H1 (cell line): ENCODE results near the gene MATN4. TPM values are rescaled to one million over a fixed set of nuclear protein-coding genes. Genes with fewer than 3 reads are reported as not detected.

Experiments
- CTCF ChIA-PET: fragments of 300-600 bp; sonication (Branson Sonifier 250); formaldehyde crosslinking; loops from one replicate; lab custom pipeline; 2021; ENCODE audit not compliant: partially characterized antibody; lab: Charles Lee
- POLR2A ChIA-PET: fragments of 300-600 bp; sonication (Branson Sonifier 250); formaldehyde crosslinking; loops from one replicate; lab custom pipeline; 2021; ENCODE audit warnings: inconsistent platforms; ENCODE audit not compliant: partially characterized antibody; lab: Charles Lee
- DNase-seq, 2 experiments: peaks; one replicate each; pipeline versions ENCODE4 v3.0.0 to v3.0.0-alpha.2; 2010 to 2022; ENCODE audit warnings: low spot score in 2 of 2, low read depth in 1 of 2, mixed read lengths in 1 of 2
- FAIRE-seq: peaks from 2 replicates; lab custom pipeline; 2011; peaks lifted over from hg19 to GRCh38; lab: Jason Lieb, UNC
- H2AFZ ChIP-seq: 2 replicates; pipeline ENCODE4 v1.8.1; 2012; ENCODE audit warnings: low read length, inconsistent platforms
- H2AK5ac ChIP-seq: 2 replicates; pipeline ENCODE4 v1.6.1; 2013; ENCODE audit warnings: low read depth, low read length
- H2BK120ac ChIP-seq: replicated peaks from 2 replicates; pipeline ENCODE3; 2013; ENCODE audit warnings: low read depth, low read length, inconsistent platforms
- H2BK12ac ChIP-seq: 2 replicates; pipeline ENCODE4 v1.6.1; 2013; ENCODE audit warnings: low read depth, low read length
- H2BK15ac ChIP-seq: 2 replicates; pipeline ENCODE4 v1.6.1; 2013; ENCODE audit warnings: low read length
- H2BK20ac ChIP-seq: 2 replicates; pipeline ENCODE4 v1.6.1; 2013; ENCODE audit warnings: low read length
- H2BK5ac ChIP-seq: 2 replicates; pipeline ENCODE4 v1.6.1; 2013; ENCODE audit warnings: low read depth, low read length
- H3K14ac ChIP-seq: 2 replicates; pipeline ENCODE4 v1.6.1; 2013; ENCODE audit warnings: inconsistent platforms; ENCODE audit not compliant: insufficient read length
- H3K18ac ChIP-seq: 2 replicates; pipeline ENCODE4 v1.6.1; 2013; ENCODE audit warnings: low read length; ENCODE audit errors: extremely low read depth
- H3K23ac ChIP-seq: 2 replicates; pipeline ENCODE4 v1.6.1; 2013; ENCODE audit warnings: inconsistent platforms; ENCODE audit not compliant: insufficient read length
- H3K23me2 ChIP-seq: 2 replicates; pipeline ENCODE4 v1.6.1; 2013; ENCODE audit warnings: low read depth, low read length
- H3K27ac ChIP-seq: 2 replicates; pipeline ENCODE4 v1.6.1; 2011; ENCODE audit warnings: low read depth, low read length, inconsistent platforms
- H3K27me3 ChIP-seq, 4 experiments: replicated peaks in 1 of 4; 1 replicate in 1 of 4; 2 replicates in 3 of 4; pipeline versions ENCODE4 v1.6.1 to v1.8.1; 2011 to 2013; ENCODE audit warnings: low read length in 3 of 4, mild to moderate bottlenecking in 3 of 4, inconsistent platforms in 2 of 4, mixed read lengths in 2 of 4, moderate library complexity in 1 of 4; ENCODE audit not compliant: control insufficient read depth in 3 of 4, insufficient read depth in 3 of 4; ENCODE audit errors: extremely low read depth in 1 of 4
- H3K36me3 ChIP-seq, 4 experiments: 2 replicates each; pipeline versions ENCODE4 v1.6.1 to v1.8.1; 2011 to 2013; ENCODE audit warnings: mild to moderate bottlenecking in 4 of 4, low read length in 3 of 4, moderate library complexity in 2 of 4, control low read depth in 1 of 4, inconsistent platforms in 1 of 4; ENCODE audit not compliant: insufficient read depth in 4 of 4, control insufficient read depth in 2 of 4
- H3K4ac ChIP-seq: replicated peaks from 2 replicates; pipeline ENCODE3; 2013; ENCODE audit warnings: low read length, low read depth, mixed read lengths, inconsistent platforms; ENCODE audit not compliant: insufficient read length
- H3K4me1 ChIP-seq, 4 experiments: replicated peaks in 1 of 4; 1 replicate in 1 of 4; 2 replicates in 3 of 4; pipeline versions ENCODE4 v1.6.1 to v1.8.1; 2011 to 2013; ENCODE audit warnings: low read length in 3 of 4, inconsistent platforms in 2 of 4, mixed read lengths in 1 of 4; ENCODE audit not compliant: insufficient read depth in 4 of 4, control insufficient read depth in 3 of 4
- H3K4me2 ChIP-seq, 2 experiments: 2 replicates each; pipeline versions ENCODE4 v1.6.1 to v1.8.1; 2011 to 2013; ENCODE audit warnings: low read depth in 2 of 2, low read length in 2 of 2, control low read depth in 1 of 2, inconsistent platforms in 1 of 2, mild to moderate bottlenecking in 1 of 2; ENCODE audit not compliant: insufficient read depth in 1 of 2
- H3K4me3 ChIP-seq, 4 experiments: fragments of 200-600, 300-600 bp in 1 of 4; sonication (generic), shearing (Covaris generic), sonication (Bioruptor Twin) in 1 of 4; 2 replicates each; pipeline versions ENCODE4 v1.5.1 to v1.8.1; 2011 to 2016; ENCODE audit warnings: low read length in 4 of 4, low read depth in 3 of 4, control low read depth in 2 of 4, inconsistent platforms in 2 of 4, mild to moderate bottlenecking in 2 of 4, mixed read lengths in 1 of 4, moderate library complexity in 1 of 4; ENCODE audit not compliant: insufficient read depth in 2 of 4; ENCODE audit errors: extremely low read depth in 1 of 4
- H3K56ac ChIP-seq: replicated peaks from 2 replicates; pipeline ENCODE3; 2013; ENCODE audit warnings: low read depth, mild to moderate bottlenecking, mixed read lengths, low read length, inconsistent platforms; ENCODE audit not compliant: insufficient read length
- H3K79me1 ChIP-seq: 2 replicates; pipeline ENCODE4 v1.6.1; 2013; ENCODE audit warnings: low read depth, low read length, control low read depth
- H3K79me2 ChIP-seq, 2 experiments: 2 replicates each; pipeline versions ENCODE4 v1.6.1 to v1.8.1; 2012 to 2013; ENCODE audit warnings: low read length in 2 of 2, mild to moderate bottlenecking in 2 of 2, inconsistent platforms in 1 of 2; ENCODE audit not compliant: insufficient read depth in 2 of 2, control insufficient read depth in 1 of 2
- H3K9ac ChIP-seq, 4 experiments: replicated peaks in 1 of 4; 1 replicate in 1 of 4; 2 replicates in 3 of 4; pipeline versions ENCODE4 v1.6.1 to v1.8.1; 2011 to 2013; ENCODE audit warnings: low read depth in 3 of 4, low read length in 3 of 4, control low read depth in 2 of 4, mild to moderate bottlenecking in 2 of 4, moderate library complexity in 2 of 4, inconsistent platforms in 1 of 4; ENCODE audit errors: extremely low read depth in 1 of 4
- H3K9me3 ChIP-seq, 2 experiments: 2 replicates each; pipeline versions ENCODE4 v1.6.1 to v1.8.1; 2012 to 2013; ENCODE audit warnings: mild to moderate bottlenecking in 2 of 2, moderate library complexity in 2 of 2, control low read depth in 1 of 2, inconsistent platforms in 1 of 2, low read depth in 1 of 2, low read length in 1 of 2, mixed read lengths in 1 of 2; ENCODE audit not compliant: insufficient read depth in 2 of 2
- H4K20me1 ChIP-seq, 2 experiments: replicated peaks in 1 of 2; 2 replicates each; pipeline versions ENCODE3 to v1.8.1; 2011 to 2013; ENCODE audit warnings: inconsistent platforms in 2 of 2, low read length in 2 of 2, mild to moderate bottlenecking in 1 of 2; ENCODE audit not compliant: insufficient read depth in 2 of 2, control insufficient read depth in 1 of 2
- H4K5ac ChIP-seq: 2 replicates; pipeline ENCODE4 v1.6.1; 2013; ENCODE audit warnings: low read length, low read depth, mixed read lengths, inconsistent platforms; ENCODE audit not compliant: insufficient read length
- H4K8ac ChIP-seq: 2 replicates; pipeline ENCODE4 v1.8.0; 2013; ENCODE audit warnings: mild to moderate bottlenecking, moderate library complexity, low read length, inconsistent platforms; ENCODE audit not compliant: insufficient read depth; ENCODE audit errors: extremely low read depth
- H4K91ac ChIP-seq: replicated peaks from 2 replicates; pipeline ENCODE3; 2013; ENCODE audit warnings: low read length, mixed read lengths, inconsistent platforms; ENCODE audit not compliant: insufficient read length
- PHF8 ChIP-seq: fragments of 200-600 bp; sonication (generic); conservative IDR thresholded peaks from 2 replicates; pipeline ENCODE4 v1.7.1; 2012; ENCODE audit warnings: low read depth, mild to moderate bottlenecking, inconsistent platforms, low read length, moderate library complexity
- POU5F1 ChIP-seq: IDR thresholded peaks from 2 replicates; pipeline ENCODE4 v1.6.1; 2011; ENCODE audit warnings: low read depth, mild to moderate bottlenecking, low read length, moderate library complexity
- RAD21 ChIP-seq, 2 experiments: IDR thresholded peaks in 1 of 2; conservative IDR thresholded peaks in 1 of 2; 2 replicates each; pipeline ENCODE4 v1.6.1; 2011; ENCODE audit warnings: low read depth in 2 of 2, low read length in 2 of 2, improper control_type of control experiment in 1 of 2, inconsistent platforms in 1 of 2, mild to moderate bottlenecking in 1 of 2, moderate library complexity in 1 of 2
- SP1 ChIP-seq: IDR thresholded peaks from 2 replicates; pipeline ENCODE4 v1.6.1; 2011; ENCODE audit warnings: low read depth, low read length
- WGBS, 2 experiments: shearing (Covaris generic) in 1 of 2; methylation state at CpG; one replicate each; pipeline versions ENCODE4 v1.1.6 to v1.1.7; 2013 to 2015; ENCODE audit warnings: low lambda C conversion rate in 2 of 2, mixed read lengths in 2 of 2, inconsistent platforms in 1 of 2, low coverage in 1 of 2, missing lambda C conversion rate in 1 of 2; ENCODE audit not compliant: insufficient replicate concordance in 2 of 2, insufficient coverage in 1 of 2, insufficient read length in 1 of 2; ENCODE audit errors: extremely low coverage in 1 of 2, missing lambda C conversion rate in 1 of 2; 5-methylcytosine and 5-hydroxymethylcytosine counted together
- polyA plus RNA-seq, 7 experiments: library from polyadenylated mRNA; depleted of rRNA in 3 of 7; stranded (reverse) in 5 of 7; unstranded in 2 of 7; fragments of >200 nt in 5 of 7; fragments of 200-250 nt in 2 of 7; gene quantifications; 1 replicate in 5 of 7; 2 replicates in 1 of 7; 4 replicates in 1 of 7; pipeline versions ENCODE4 v1.2.1 to v1.2.3, GENCODE V29; 2011 to 2013; ENCODE audit warnings: missing spikeins in 2 of 7, mixed read lengths in 2 of 7
- total RNA-seq: library from RNA; stranded (reverse); fragmentation: NEBNext Ultra II Directional; extraction: Animal tissue kit (Norgen Biotek cat#: 25700); gene quantifications from 2 replicates; pipeline ENCODE4 v1.2.1, GENCODE V29; 2021
- TF ChIP-seq, protein P1 (sequence below), 3 experiments: IDR thresholded peaks; 1 replicate in 2 of 3; 2 replicates in 1 of 3; pipeline versions ENCODE4 v1.5.1 to v1.6.1; 2011; ENCODE audit warnings: low read length in 3 of 3, mild to moderate bottlenecking in 3 of 3, inconsistent platforms in 2 of 3, low read depth in 1 of 3, moderate library complexity in 1 of 3; ENCODE audit not compliant: insufficient read depth in 1 of 3; ENCODE audit errors: control extremely low read depth in 1 of 3
- TF ChIP-seq, protein P2 (sequence below): IDR thresholded peaks from 2 replicates; pipeline ENCODE4 v1.6.1; 2011; ENCODE audit warnings: low read length, improper control_type of control experiment

The MATN4 gene
- total and polyA plus RNA-seq, 2 of the 8 experiments (the other 6 are each of a cell fraction or from before 2014, with no cell fraction given) = 2.1 to 4.4 TPM

DNA sequence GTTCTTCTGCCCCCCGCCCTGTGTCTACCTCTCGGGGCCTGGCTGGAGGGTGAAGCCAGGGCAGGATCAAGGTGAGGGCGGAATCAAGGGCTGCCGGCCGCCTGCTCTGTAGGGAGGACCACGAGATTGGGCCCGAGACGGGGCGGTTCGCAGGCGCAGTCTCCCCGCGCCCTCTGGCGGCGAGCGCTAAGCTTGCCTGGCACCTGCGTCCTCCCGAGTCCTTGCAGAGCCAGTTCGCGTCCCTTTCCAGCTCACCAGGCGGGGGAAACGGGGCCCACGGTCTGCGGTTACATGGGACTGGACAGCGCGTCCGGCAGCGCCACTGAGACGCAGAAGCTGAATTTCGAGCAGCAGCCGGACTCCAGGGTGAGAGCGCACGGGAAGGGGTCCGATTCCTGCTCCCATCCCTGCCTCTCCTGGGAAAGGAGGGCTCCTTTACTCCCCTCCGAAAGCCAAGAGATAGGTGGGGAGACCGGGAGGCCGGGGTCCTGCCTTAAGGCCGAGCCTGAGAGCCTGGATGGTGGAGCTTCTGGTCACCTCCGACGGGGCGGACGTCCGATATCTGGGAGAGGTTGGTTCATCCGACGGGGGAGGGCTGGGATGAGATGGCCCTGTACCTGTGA, 3.6 kb upstream of the MATN4 start:
- H4K5ac ChIP-seq = no peak overlapping the region
- H3K4me3 ChIP-seq = peak overlapping the region; percentile 24 to 55 (median 48); a peak in 7 of 8 replicates
- H3K27ac ChIP-seq = no peak overlapping the region
- peaks cover 0 to 1% of the 10 kb centered on the region in 2 experiments for H4K20me1 ChIP-seq
- H2BK120ac ChIP-seq = no peak overlapping the region
- DNase-seq (peak in 1 of 2 experiments; percentile 93), FAIRE-seq (no peak)
- peak overlapping the region; percentile 83 for H4K8ac ChIP-seq
- H2AFZ ChIP-seq = peak overlapping the region; percentile 29; the same call in 1 of the 2 replicates
- CTCF ChIA-PET = interaction anchor here (0.7 to 5.3 kb wide), 37 partner anchors 8 to 472 kb away, joined by 3 to 31 read pairs (median 4); partner anchors contain the start of genes SYS1 and WFDC2
- H2BK15ac ChIP-seq = peak overlapping the region; percentile 61; the same call in 1 of the 2 replicates
- H3K4me1 ChIP-seq = peaks cover 0 to 11% (median 7%) of the 10 kb centered on the region in 4 experiments; a peak in 5 of 7 replicates
- H4K91ac ChIP-seq = peak overlapping the region; percentile 56
- H3K23ac ChIP-seq = no peak overlapping the region
- no peak overlapping the region; the same call in 1 of the 2 replicates for H2BK5ac ChIP-seq
- peaks cover 4% of the 10 kb centered on the region; the same call in 1 of the 2 replicates for H3K23me2 ChIP-seq
- H3K4ac ChIP-seq = no peak overlapping the region
- H3K14ac ChIP-seq = no peak overlapping the region
- H3K9me3 ChIP-seq = no peaks in the 10 kb centered on the region
- H3K79me1 ChIP-seq = no peaks in the 10 kb centered on the region
- 28% methylated on average over 32 of the region's 45 CpGs; no CpG with 5 or more reads in 1 of the 2 experiments for WGBS, 2 experiments
- no peak overlapping the region for H2BK12ac ChIP-seq
- peak overlapping the region; percentile 93; the same call in 1 of the 2 replicates for H2BK20ac ChIP-seq
- no peaks in the 10 kb centered on the region for H3K36me3 ChIP-seq
- no peak overlapping the region for H2AK5ac ChIP-seq
- H3K18ac ChIP-seq = peak overlapping the region; percentile 78
- H3K56ac ChIP-seq = no peak overlapping the region
- POLR2A ChIA-PET = interaction anchor here (0.8 to 1.2 kb wide), 3 partner anchors 17 to 32 kb away, joined by 3 to 5 read pairs (median 3); no protein-coding TSS in a partner anchor
- no peaks in the 10 kb centered on the region for H3K79me2 ChIP-seq
- peak overlapping the region; percentile 7 to 64; a peak in 3 of 4 replicates for H3K4me2 ChIP-seq
- H3K27me3 ChIP-seq = peaks cover 0 to 15% (median 5%) of the 10 kb centered on the region in 4 experiments; a peak in 5 of 7 replicates
- no peak overlapping the region; a peak in 1 of 7 replicates for H3K9ac ChIP-seq
- TF ChIP-seq SP1 = 0 out of 2 replicates have a peak, but pooled peaks have one; percentile 55
- TF ChIP-seq, protein P1, sequence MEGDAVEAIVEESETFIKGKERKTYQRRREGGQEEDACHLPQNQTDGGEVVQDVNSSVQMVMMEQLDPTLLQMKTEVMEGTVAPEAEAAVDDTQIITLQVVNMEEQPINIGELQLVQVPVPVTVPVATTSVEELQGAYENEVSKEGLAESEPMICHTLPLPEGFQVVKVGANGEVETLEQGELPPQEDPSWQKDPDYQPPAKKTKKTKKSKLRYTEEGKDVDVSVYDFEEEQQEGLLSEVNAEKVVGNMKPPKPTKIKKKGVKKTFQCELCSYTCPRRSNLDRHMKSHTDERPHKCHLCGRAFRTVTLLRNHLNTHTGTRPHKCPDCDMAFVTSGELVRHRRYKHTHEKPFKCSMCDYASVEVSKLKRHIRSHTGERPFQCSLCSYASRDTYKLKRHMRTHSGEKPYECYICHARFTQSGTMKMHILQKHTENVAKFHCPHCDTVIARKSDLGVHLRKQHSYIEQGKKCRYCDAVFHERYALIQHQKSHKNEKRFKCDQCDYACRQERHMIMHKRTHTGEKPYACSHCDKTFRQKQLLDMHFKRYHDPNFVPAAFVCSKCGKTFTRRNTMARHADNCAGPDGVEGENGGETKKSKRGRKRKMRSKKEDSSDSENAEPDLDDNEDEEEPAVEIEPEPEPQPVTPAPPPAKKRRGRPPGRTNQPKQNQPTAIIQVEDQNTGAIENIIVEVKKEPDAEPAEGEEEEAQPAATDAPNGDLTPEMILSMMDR (IDR thresholded peaks at IDR 0.05; ENCODE audit: control extremely low read depth in 1 of 3, insufficient read depth in 1 of 3, low read depth in 1 of 3, low read length in 3 of 3) = peak; percentile 87 to 96 (median 95)
- no peak for TF ChIP-seq POU5F1
- TF ChIP-seq, protein P2, sequence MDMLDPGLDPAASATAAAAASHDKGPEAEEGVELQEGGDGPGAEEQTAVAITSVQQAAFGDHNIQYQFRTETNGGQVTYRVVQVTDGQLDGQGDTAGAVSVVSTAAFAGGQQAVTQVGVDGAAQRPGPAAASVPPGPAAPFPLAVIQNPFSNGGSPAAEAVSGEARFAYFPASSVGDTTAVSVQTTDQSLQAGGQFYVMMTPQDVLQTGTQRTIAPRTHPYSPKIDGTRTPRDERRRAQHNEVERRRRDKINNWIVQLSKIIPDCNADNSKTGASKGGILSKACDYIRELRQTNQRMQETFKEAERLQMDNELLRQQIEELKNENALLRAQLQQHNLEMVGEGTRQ = 0 out of 2 replicates have a peak, but pooled peaks have one; percentile 12
- 0 out of 2 replicates have a peak, but pooled peaks have one; percentile 30 for TF ChIP-seq PHF8
- TF ChIP-seq RAD21 (IDR thresholded peaks at IDR 0.05 in 1 of 2, conservative IDR thresholded peaks at IDR 0.05 in 1 of 2; ENCODE audit: low read depth in 2 of 2, low read length in 2 of 2) = peak; percentile 69 to 73
